ENCODE data around the gene ZNF709.

GRCh38 chr19:12485571-12485970 lies 955 bp upstream of the ZNF709 start:
- TF ChIP-seq, protein P1, sequence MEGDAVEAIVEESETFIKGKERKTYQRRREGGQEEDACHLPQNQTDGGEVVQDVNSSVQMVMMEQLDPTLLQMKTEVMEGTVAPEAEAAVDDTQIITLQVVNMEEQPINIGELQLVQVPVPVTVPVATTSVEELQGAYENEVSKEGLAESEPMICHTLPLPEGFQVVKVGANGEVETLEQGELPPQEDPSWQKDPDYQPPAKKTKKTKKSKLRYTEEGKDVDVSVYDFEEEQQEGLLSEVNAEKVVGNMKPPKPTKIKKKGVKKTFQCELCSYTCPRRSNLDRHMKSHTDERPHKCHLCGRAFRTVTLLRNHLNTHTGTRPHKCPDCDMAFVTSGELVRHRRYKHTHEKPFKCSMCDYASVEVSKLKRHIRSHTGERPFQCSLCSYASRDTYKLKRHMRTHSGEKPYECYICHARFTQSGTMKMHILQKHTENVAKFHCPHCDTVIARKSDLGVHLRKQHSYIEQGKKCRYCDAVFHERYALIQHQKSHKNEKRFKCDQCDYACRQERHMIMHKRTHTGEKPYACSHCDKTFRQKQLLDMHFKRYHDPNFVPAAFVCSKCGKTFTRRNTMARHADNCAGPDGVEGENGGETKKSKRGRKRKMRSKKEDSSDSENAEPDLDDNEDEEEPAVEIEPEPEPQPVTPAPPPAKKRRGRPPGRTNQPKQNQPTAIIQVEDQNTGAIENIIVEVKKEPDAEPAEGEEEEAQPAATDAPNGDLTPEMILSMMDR (IDR thresholded peaks at IDR 0.05; ENCODE audit: low read depth, low read length) = no peak
- TF ChIP-seq EZH2phosphoT487 (IDR thresholded peaks at IDR 0.05; ENCODE audit: low read depth) = no peak
